Stomach (tissue), 4 donors: ENCODE measurements around the gene STK17B.

Experiments
- EP300 ChIP-seq: sonication (generic); formaldehyde crosslinking; IDR thresholded peaks from one replicate; pipeline ENCODE4 v1.6.1; 2017; ENCODE audit warnings: antibody characterized with exemption
- POLR2A ChIP-seq, 4 donors: fragments of 450-650 bp; IDR thresholded peaks; one replicate each; pipeline ENCODE4 v1.6.1; 2016; ENCODE audit warnings: antibody characterized with exemption in 4 of 4, control low read depth in 2 of 4, mild to moderate bottlenecking in 1 of 4, moderate library complexity in 1 of 4
- POLR2AphosphoS5 ChIP-seq, 3 donors: sonication (generic); formaldehyde crosslinking; IDR thresholded peaks; one replicate each; pipeline ENCODE4 v1.6.1; 2016; ENCODE audit warnings: antibody characterized with exemption in 3 of 3
- TF ChIP-seq, protein P1 (sequence below), 7 experiments: fragments of 450-650 bp in 4 of 7; fragments of 200-600 bp in 3 of 7; sonication (generic) in 3 of 7; IDR thresholded peaks; one replicate each; pipeline ENCODE4 v1.5.1; 2016 to 2019; ENCODE audit warnings: antibody characterized with exemption in 7 of 7, control low read depth in 2 of 7, mild to moderate bottlenecking in 1 of 7

GRCh38 chr2:196191541-196191940 is 20.2 kb upstream of the STK17B start:
- TF ChIP-seq, protein P1, sequence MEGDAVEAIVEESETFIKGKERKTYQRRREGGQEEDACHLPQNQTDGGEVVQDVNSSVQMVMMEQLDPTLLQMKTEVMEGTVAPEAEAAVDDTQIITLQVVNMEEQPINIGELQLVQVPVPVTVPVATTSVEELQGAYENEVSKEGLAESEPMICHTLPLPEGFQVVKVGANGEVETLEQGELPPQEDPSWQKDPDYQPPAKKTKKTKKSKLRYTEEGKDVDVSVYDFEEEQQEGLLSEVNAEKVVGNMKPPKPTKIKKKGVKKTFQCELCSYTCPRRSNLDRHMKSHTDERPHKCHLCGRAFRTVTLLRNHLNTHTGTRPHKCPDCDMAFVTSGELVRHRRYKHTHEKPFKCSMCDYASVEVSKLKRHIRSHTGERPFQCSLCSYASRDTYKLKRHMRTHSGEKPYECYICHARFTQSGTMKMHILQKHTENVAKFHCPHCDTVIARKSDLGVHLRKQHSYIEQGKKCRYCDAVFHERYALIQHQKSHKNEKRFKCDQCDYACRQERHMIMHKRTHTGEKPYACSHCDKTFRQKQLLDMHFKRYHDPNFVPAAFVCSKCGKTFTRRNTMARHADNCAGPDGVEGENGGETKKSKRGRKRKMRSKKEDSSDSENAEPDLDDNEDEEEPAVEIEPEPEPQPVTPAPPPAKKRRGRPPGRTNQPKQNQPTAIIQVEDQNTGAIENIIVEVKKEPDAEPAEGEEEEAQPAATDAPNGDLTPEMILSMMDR (IDR thresholded peaks at IDR 0.05): no peak
- TF ChIP-seq EP300 (no peak), POLR2AphosphoS5 (IDR thresholded peaks at IDR 0.05) (no peak), POLR2A (IDR thresholded peaks at IDR 0.05) (no peak)
